ENCODE data around the gene OBSCN.

DNA sequence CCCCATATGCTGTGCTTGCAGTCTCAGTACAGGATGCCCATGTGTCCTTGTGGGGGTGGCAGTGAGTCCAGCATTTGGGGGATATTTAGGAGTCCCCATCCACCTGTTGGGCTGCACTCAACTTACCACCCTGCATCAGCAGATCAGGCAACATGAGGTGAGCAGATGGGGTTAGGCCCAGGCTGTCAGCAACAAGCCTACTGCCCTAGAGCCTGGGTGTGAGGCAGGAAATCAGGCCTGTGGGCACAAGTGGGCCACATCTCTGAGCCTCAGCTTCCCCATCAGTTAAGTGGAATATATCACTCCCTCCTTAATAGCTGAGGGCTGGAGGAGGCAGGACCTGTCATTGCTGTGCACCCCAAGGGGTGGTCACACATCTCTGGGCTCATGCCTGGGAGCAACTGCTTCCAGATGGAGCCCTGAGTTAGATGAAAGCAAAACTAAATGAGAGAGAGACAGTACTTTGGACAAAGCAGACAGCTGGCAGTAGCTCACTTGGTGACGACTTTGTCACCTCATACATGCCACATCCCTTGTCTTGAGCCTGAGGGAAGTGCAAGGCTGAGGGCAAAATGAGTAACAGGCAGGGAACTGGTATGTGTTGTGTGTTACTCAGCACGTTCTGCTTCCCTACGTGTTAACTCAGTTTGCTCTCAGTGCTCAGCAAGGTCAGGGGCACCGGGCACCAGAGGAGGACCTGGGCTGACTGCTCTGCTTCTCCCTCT lies 150.4 kb downstream of the OBSCN start:
- TF ChIP-seq ZNF431 (CRISPR knock-in tag; IDR thresholded peaks at IDR 0.05; ENCODE audit: borderline replicate concordance, low read depth) = no peak
- TF ChIP-seq, protein P1, sequence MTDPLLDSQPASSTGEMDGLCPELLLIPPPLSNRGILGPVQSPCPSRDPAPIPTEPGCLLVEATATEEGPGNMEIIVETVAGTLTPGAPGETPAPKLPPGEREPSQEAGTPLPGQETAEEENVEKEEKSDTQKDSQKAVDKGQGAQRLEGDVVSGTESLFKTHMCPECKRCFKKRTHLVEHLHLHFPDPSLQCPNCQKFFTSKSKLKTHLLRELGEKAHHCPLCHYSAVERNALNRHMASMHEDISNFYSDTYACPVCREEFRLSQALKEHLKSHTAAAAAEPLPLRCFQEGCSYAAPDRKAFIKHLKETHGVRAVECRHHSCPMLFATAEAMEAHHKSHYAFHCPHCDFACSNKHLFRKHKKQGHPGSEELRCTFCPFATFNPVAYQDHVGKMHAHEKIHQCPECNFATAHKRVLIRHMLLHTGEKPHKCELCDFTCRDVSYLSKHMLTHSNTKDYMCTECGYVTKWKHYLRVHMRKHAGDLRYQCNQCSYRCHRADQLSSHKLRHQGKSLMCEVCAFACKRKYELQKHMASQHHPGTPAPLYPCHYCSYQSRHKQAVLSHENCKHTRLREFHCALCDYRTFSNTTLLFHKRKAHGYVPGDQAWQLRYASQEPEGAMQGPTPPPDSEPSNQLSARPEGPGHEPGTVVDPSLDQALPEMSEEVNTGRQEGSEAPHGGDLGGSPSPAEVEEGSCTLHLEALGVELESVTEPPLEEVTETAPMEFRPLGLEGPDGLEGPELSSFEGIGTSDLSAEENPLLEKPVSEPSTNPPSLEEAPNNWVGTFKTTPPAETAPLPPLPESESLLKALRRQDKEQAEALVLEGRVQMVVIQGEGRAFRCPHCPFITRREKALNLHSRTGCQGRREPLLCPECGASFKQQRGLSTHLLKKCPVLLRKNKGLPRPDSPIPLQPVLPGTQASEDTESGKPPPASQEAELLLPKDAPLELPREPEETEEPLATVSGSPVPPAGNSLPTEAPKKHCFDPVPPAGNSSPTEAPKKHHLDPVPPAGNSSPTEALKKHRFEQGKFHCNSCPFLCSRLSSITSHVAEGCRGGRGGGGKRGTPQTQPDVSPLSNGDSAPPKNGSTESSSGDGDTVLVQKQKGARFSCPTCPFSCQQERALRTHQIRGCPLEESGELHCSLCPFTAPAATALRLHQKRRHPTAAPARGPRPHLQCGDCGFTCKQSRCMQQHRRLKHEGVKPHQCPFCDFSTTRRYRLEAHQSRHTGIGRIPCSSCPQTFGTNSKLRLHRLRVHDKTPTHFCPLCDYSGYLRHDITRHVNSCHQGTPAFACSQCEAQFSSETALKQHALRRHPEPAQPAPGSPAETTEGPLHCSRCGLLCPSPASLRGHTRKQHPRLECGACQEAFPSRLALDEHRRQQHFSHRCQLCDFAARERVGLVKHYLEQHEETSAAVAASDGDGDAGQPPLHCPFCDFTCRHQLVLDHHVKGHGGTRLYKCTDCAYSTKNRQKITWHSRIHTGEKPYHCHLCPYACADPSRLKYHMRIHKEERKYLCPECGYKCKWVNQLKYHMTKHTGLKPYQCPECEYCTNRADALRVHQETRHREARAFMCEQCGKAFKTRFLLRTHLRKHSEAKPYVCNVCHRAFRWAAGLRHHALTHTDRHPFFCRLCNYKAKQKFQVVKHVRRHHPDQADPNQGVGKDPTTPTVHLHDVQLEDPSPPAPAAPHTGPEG (CRISPR knock-in tag; IDR thresholded peaks at IDR 0.05) = no peak
- TF ChIP-seq, protein P2, sequence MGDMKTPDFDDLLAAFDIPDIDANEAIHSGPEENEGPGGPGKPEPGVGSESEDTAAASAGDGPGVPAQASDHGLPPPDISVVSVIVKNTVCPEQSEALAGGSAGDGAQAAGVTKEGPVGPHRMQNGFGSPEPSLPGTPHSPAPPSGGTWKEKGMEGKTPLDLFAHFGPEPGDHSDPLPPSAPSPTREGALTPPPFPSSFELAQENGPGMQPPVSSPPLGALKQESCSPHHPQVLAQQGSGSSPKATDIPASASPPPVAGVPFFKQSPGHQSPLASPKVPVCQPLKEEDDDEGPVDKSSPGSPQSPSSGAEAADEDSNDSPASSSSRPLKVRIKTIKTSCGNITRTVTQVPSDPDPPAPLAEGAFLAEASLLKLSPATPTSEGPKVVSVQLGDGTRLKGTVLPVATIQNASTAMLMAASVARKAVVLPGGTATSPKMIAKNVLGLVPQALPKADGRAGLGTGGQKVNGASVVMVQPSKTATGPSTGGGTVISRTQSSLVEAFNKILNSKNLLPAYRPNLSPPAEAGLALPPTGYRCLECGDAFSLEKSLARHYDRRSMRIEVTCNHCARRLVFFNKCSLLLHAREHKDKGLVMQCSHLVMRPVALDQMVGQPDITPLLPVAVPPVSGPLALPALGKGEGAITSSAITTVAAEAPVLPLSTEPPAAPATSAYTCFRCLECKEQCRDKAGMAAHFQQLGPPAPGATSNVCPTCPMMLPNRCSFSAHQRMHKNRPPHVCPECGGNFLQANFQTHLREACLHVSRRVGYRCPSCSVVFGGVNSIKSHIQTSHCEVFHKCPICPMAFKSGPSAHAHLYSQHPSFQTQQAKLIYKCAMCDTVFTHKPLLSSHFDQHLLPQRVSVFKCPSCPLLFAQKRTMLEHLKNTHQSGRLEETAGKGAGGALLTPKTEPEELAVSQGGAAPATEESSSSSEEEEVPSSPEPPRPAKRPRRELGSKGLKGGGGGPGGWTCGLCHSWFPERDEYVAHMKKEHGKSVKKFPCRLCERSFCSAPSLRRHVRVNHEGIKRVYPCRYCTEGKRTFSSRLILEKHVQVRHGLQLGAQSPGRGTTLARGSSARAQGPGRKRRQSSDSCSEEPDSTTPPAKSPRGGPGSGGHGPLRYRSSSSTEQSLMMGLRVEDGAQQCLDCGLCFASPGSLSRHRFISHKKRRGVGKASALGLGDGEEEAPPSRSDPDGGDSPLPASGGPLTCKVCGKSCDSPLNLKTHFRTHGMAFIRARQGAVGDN (CRISPR knock-in tag; IDR thresholded peaks at IDR 0.05) = no peak
- no peak for TF ChIP-seq MYC (CRISPR knock-in tag; IDR thresholded peaks at IDR 0.05; ENCODE audit: borderline replicate concordance)
